OCI-LY1 (cell line): ENCODE measurements around the gene RASSF5.

ENCODE experiments used
- EZH2 ChIP-seq: fragments of 200-600 bp; sonication (generic), shearing (Covaris generic); IDR thresholded peaks from 2 replicates; pipeline ENCODE4 v1.8.0; 2017; ENCODE audit warnings: borderline replicate concordance, mixed run types, mild to moderate bottlenecking, antibody characterized with exemption, low read length, moderate library complexity, mixed read lengths
- TF ChIP-seq, protein P1 (sequence below): fragments of 200-600 bp; sonication (generic), shearing (Covaris generic); IDR thresholded peaks from 2 replicates; pipeline ENCODE4 v1.5.1; 2017; ENCODE audit warnings: mild to moderate bottlenecking, antibody characterized with exemption, low read length, moderate library complexity, mixed read lengths

DNA sequence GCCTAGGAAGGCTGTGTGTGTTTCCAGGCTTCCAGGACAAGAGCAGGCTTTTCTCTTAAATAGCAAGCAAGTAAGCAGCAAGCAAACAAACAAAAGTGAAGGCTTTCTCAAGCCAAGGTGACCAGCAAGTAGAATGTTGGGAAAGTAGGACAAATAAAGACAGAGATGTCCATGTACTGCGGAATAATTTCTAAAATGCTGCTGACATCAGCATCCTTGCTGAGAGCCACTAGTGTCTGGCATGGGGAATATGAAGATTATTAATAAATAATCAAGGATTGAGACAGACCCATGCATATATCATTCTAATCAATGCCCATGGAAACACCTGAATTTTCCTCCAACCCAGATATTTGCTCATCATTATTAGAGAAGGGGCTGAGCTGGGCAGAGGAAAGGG, 121.6 kb downstream of the RASSF5 start:
- TF ChIP-seq, protein P1, sequence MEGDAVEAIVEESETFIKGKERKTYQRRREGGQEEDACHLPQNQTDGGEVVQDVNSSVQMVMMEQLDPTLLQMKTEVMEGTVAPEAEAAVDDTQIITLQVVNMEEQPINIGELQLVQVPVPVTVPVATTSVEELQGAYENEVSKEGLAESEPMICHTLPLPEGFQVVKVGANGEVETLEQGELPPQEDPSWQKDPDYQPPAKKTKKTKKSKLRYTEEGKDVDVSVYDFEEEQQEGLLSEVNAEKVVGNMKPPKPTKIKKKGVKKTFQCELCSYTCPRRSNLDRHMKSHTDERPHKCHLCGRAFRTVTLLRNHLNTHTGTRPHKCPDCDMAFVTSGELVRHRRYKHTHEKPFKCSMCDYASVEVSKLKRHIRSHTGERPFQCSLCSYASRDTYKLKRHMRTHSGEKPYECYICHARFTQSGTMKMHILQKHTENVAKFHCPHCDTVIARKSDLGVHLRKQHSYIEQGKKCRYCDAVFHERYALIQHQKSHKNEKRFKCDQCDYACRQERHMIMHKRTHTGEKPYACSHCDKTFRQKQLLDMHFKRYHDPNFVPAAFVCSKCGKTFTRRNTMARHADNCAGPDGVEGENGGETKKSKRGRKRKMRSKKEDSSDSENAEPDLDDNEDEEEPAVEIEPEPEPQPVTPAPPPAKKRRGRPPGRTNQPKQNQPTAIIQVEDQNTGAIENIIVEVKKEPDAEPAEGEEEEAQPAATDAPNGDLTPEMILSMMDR: no peak
- TF ChIP-seq EZH2: no peak
